HG03460 (cell line): ENCODE measurements around the gene TLR4.

ENCODE experiments used
- ATAC-seq: cut with Tn5 transposase; IDR thresholded peaks from one replicate; pipeline ENCODE4 v1.9.1; 2021; ENCODE audit not compliant: unreplicated experiment

Gene TLR4

DNA sequence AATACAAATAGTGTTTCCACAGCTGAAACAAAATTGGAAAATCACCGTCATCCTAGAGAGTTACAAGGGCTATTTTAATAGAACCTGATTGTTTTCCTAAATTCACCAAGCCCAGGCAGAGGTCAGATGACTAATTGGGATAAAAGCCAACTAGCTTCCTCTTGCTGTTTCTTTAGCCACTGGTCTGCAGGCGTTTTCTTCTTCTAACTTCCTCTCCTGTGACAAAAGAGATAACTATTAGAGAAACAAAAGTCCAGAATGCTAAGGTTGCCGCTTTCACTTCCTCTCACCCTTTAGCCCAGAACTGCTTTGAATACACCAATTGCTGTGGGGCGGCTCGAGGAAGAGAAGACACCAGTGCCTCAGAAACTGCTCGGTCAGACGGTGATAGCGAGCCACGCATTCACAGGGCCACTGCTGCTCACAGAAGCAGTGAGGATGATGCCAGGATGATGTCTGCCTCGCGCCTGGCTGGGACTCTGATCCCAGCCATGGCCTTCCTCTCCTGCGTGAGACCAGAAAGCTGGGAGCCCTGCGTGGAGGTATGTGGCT, at the start of gene TLR4:
Gene TLR4 (plus strand): TSS at position 380 of the 552 bp plus-strand sequence. CDS start 70 bp downstream, at position 450.
- ATAC-seq: peak; percentile 99

DNA sequence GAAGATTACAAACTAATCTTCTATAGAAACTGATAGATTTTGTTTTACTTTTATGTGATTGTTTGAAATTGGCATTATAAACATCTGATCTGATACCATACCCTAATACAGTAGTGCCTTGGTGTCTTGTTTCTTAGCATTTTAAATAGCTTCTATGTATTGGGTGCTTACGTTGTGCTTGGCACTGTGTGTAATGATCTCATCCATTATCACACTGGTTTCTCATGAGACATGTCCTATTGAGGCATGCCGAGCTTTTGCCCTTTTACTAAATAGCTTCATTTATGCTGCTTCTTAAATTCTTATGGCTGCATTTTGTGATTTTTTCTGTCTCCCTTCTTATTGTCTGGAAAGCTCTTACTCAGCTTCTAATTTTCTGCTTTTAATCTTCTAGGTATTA, 48.2 kb upstream of the TLR4 start:
- no peak for ATAC-seq

DNA sequence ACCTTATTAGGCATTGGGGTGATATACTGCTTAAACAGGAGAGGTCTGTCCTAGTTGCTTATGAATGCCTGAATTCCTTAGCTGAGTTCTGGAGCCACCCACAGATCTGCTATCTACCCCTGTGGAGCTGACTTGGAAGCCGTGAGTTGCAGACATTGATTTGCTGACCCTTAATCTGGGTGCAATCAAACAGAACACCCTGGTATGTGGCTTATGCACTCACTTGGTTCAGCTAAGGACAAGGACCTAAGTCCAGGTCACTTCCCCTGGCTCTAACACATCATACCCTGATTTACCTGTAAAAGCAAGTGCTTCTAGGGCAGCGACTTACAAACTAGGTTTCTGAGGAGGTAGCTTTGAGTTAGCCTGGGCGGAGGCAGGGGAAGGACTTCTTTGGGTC, 41.6 kb upstream of the TLR4 start:
- no peak for ATAC-seq

DNA sequence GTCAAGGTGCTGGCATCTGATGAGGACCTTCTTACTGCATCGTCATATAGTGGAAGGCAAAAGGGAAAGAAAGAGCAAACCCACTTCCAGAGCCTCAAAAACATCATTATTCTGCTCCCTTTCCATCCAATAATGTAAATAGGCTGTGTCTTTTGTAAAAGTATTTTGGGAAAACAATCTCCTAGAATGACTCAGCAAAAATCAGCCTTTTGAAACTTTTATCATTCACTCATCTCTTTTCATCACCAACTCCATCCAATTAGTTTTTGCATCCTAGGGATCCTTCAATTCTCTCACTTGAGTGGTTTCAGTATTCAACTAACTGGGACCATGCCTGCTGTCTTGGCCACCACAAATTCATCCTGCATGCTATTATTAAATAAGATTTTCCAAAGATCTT, 39.8 kb upstream of the TLR4 start:
- no peak for ATAC-seq

- no peak for ATAC-seq
Measured at GRCh38 chr9:117665601-117666385, 38.4 kb upstream of the TLR4 start.

DNA sequence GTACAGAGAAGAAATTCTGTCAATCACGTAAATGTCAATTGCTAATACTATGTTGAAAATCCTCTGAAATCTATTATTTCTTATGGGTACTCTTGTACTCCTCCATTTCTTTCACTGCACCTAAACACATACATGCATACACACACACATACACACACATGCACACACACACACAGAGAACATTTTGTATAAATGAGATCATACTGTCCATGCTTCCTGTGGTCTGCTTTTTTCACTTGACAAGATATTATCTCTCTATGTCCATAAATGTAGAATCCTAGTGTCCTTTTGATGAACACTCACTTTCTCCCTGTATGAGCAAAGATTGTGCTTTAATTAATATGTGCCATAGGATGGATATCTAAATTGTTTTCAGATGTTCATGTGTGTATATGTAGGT, 32.7 kb upstream of the TLR4 start:
- no peak for ATAC-seq

- no peak for ATAC-seq
Measured at GRCh38 chr9:117672369-117672768, 31.8 kb upstream of the TLR4 start.

DNA sequence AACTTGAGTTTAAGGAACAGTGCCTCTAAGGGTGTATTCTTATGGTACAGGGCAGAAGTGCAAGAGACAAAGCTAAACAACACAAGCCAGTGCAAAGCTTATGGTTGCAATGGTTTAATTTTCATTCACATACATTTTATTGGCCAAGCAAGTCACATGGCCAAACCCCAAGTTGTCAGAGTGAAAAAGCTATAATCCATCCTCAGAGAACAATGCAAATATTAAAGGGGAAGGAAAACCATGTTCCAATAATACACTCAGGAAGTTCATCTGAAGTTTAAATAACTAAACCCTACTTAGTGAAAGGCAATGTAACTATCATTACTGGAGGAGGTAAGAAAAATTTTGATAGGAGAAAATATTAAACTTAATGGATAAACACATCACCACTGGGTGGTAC, 26.6 kb upstream of the TLR4 start:
- ATAC-seq: no peak

GRCh38 chr9:117678871-117679270, 25.3 kb upstream of the TLR4 start:
- ATAC-seq: no peak

DNA sequence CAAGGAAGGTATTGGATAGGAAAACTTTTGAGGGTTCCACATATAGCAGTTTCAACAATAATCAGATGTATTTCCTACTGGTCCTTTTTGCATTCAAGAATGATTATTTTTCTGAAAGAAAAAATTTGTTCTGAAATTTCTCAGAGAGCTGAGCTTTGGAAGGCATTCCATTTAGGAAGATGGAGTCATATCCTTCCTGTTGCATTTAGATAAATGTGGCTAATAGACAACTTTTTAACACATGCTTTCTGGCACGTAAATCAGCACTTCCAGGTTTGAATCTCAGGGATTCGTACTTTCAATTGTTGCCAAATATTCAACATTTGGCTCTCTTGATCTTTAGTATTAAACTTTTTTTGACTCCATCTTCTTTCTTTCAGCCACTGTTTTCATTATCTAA, 24.8 kb upstream of the TLR4 start:
- ATAC-seq: no peak

- ATAC-seq: no peak
Measured at GRCh38 chr9:117681888-117682287, 22.3 kb upstream of the TLR4 start.

GRCh38 chr9:117682955-117683710, 21.1 kb upstream of the TLR4 start:
- ATAC-seq: peak; percentile 76

GRCh38 chr9:117687532-117687931, 16.7 kb upstream of the TLR4 start:
- ATAC-seq: no peak

DNA sequence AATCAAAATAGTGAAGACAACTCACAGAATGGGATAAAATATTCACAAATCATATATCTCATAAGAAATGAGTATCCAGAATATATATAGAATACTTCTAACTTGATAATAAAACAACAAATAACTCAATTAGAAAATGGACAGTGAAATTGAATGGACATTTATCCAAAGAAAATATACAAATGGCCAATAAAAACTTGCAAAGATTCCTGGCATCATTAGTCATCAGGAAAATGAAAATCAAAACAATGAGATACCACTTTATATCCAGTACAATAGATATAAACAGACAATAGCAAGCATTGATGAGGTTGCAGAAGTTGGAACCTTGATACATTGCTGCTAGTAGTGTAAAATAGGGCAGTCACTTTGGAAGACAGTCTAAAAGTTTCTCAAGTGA, 12.8 kb upstream of the TLR4 start:
- no peak for ATAC-seq

DNA sequence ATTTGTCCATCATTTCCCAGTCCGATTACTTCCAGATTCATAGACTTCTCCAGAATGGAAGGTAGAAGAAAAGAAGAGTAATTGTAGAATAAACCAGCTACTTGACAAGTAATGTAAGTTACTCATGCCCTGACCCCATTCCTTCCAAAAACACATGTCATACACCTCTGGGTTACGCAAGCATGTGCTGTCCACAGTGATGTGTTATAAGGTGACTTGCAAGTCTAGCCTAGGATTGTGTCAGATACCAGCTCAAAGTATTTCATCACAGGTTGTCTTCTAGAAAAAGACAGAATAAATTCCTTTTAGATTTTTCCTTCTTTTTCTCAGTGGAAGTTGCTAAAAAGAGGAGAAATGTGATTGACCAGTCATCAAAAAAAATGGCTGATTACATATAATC, 8.0 kb upstream of the TLR4 start:
- no peak for ATAC-seq

DNA sequence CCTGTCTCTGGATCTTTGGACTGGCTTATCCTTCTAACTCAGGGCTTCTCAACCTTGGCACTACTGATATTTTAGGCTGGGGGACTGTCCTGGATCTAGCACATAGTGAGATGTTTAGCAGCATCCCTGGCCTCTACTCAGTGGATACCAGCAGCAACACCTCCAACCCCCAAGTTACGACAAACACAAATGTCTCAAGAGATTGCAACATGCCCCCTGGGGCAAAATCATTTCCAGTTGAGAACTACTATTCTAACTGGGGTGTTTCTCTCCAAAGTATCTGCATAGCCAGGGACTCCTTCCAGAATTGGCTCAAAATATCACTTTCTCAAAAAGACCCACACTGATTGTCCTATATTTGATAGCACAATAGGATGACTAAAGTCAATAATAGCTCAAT, 7.2 kb upstream of the TLR4 start:
- ATAC-seq: no peak

DNA sequence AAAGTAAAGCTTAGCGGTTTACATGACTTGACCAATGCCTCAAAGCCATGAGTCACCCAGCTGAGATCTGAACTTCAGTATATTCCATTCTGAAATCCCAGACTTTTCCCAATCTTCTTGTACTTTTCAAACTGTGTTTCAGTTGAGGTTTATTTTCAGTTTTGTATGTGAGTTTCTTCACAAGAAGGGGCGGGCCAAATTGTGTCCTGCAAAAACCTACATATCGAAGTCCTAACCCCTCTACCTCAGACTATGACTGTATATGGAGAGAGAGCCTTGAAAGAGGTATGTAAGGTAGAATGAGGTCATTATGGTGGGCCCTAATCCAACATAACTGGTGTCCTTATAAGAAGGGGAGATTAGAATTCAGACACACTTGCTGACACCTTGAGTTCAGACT, 666 bp upstream of the TLR4 start:
- peak; percentile 4 for ATAC-seq

DNA sequence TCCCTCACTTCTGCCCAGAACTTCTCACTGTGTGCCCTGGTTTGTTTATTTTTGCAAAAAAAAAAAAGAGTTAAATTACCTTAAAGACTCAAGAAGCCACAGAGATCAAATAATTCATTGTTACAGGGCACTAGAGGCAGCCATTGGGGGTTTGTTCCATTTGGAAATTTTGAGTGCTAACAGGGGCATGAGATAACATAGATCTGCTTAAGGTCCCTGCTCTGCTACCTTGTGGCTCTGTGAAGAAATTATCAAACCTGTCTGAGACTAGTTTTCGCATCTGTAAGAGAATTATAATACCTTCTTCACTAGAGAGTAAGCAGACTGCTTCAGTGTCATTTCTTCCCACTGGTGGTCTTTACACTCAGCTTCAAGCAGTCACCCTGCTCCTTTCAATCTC, 394 bp downstream of the TLR4 start:
- ATAC-seq: no peak

DNA sequence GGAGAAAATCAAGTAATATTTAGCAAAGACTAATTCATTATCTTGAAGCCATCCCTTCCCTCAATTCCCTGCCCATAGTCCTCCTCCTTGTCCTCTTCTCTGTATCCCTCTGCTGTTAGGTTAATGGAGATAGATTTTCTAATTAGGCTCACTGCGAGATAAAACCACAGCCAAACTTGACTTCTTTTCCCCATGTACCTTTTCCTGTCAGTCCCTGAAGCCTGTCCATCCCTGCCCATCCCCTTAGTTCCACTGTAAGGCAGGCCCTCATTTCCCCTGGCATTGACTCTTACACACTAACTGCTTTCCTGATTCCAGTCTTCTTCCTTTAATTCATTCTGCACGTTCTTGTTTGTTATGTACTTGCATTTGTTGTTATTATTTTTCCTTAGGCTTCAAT, 1.2 kb downstream of the TLR4 start:
- no peak for ATAC-seq

GRCh38 chr9:117706421-117707116, 2.4 kb downstream of the TLR4 start:
- ATAC-seq: no peak

DNA sequence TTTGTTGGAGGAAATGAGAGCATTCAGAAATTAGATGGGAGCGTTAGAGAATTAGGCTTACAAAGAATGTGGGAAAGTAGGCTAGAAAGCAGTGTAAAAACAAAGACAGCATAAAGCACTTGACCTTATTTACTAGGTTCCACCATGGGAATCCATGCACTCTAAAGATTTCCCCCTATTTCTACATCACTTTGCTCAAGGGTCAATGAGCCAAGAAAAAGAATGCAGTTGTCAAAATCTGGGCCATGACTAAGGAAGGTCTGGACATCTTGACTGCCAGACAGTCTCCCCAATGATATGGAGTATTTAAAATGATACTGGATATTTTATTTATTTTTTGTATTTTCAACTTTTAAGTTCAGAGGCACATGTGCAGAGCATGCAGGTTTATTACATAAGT, 3.4 kb downstream of the TLR4 start:
- no peak for ATAC-seq

- ATAC-seq: no peak
Measured at GRCh38 chr9:117709936-117710335, 5.7 kb downstream of the TLR4 start.
